BLaER1 treated with 17β-estradiol and CSF1 and Interleukin-3, amounts not matched to agents 10 nM and 100 nM (cell line): Measurements from ENCODE around the gene TMEM132D.

Source experiments
- H3K27ac ChIP-seq, 11 experiments: shearing (Covaris generic); formaldehyde crosslinking; 2 replicates each; pipeline ENCODE4 v1.8.1; 2022
- H3K27me3 ChIP-seq, 11 experiments: shearing (Covaris generic); formaldehyde crosslinking; 2 replicates each; pipeline ENCODE4 v1.8.1; 2022
- H3K36me3 ChIP-seq, 11 experiments: shearing (Covaris generic); formaldehyde crosslinking; 2 replicates each; pipeline ENCODE4 v1.8.1; 2022
- H3K4me1 ChIP-seq, 10 experiments: shearing (Covaris generic); formaldehyde crosslinking; 2 replicates each; pipeline ENCODE4 v1.8.1; 2022
- H3K4me2 ChIP-seq, 11 experiments: shearing (Covaris generic); formaldehyde crosslinking; 2 replicates each; pipeline ENCODE4 v1.8.1; 2022
- H3K4me3 ChIP-seq, 10 experiments: shearing (Covaris generic); formaldehyde crosslinking; 2 replicates each; pipeline ENCODE4 v1.8.1; 2022
- H3K9ac ChIP-seq, 11 experiments: shearing (Covaris generic); formaldehyde crosslinking; 2 replicates each; pipeline ENCODE4 v1.8.1; 2022
- H3K9me3 ChIP-seq, 11 experiments: shearing (Covaris generic); formaldehyde crosslinking; replicated peaks in 1 of 11; 2 replicates each; pipeline ENCODE4 v1.8.1; 2022
- H4K20me1 ChIP-seq, 11 experiments: shearing (Covaris generic); formaldehyde crosslinking; 2 replicates each; pipeline ENCODE4 v1.8.1; 2022
- Cebpa-rat ChIP-seq, 11 experiments: shearing (Covaris generic); IDR thresholded peaks; 2 replicates each; pipeline ENCODE4 v1.8.1; 2022

Gene TMEM132D

DNA sequence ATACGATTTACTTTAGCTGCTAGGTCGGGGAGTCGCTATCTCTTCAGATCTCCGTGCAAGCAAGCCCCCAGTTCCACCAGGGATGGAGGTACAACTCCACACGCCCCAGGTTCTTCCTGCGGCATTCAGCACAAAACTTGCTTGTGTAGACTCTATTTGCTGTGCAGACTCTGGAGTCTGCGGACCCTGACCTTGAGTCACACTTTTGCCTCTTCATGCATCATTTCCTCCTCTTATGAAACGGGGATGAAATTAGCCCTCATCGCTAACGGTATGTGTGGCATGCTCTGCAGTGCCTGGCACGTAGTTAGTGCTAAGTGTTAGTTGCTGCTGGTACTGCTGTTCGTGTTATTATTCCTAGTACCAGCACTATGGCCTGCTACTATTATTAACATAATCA, 84.4 kb downstream of the TMEM132D start:
- Histone ChIP-seq H3K27me3 (no peaks in the 10 kb centered on the region), H3K36me3 (0 out of 22 replicates have a peak, but pooled peaks cover 0 to 4% (median 0%) of the 10 kb centered on the region in 11 experiments), H3K27ac (peak overlapping the region in 6 of 11 experiments; percentile 14 to 56 (median 46); a peak in 9 of 22 replicates), H3K4me2 (peak overlapping the region; percentile 21 to 74 (median 57); a peak in 20 of 22 replicates), H3K9me3 (peaks cover 12 to 37% (median 31%) of the 10 kb centered on the region in 11 experiments), H3K9ac (no peak overlapping the region), H3K4me3 (no peak overlapping the region), H4K20me1 (no peaks in the 10 kb centered on the region), H3K4me1 (peaks cover 8 to 39% (median 31%) of the 10 kb centered on the region in 10 experiments; a peak in 19 of 20 replicates)
- TF ChIP-seq Cebpa-rat (IDR thresholded peaks at IDR 0.05) = no peak

DNA sequence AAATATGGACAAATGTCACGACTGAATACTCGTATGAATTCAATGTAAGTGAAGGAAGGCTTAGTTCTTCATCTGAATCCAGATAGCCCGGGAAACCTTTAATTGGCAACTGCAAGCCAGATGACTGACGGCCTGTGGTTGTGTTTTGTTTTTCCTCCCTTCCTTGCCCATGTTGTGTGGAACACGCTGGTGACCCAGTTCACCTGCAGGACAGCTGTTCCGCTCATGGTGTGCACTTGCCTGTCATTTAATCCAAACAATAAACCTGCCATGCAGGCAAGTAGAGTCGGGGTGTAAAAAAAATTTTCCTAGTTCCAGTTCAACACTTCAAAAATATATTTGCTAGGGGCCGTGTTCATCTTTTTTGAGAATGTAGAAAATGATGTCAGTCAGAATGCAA, 88.0 kb downstream of the TMEM132D start:
- H3K27me3 ChIP-seq = no peaks in the 10 kb centered on the region
- H3K4me1 ChIP-seq = peaks cover 8 to 20% (median 17%) of the 10 kb centered on the region in 10 experiments; a peak in 19 of 20 replicates
- H3K4me2 ChIP-seq = no peak overlapping the region
- no peak overlapping the region for H3K9ac ChIP-seq
- H4K20me1 ChIP-seq = no peaks in the 10 kb centered on the region
- TF ChIP-seq Cebpa-rat (IDR thresholded peaks at IDR 0.05) = no peak
- no peak overlapping the region for H3K27ac ChIP-seq
- no peak overlapping the region for H3K4me3 ChIP-seq
- no peaks in the 10 kb centered on the region for H3K36me3 ChIP-seq
- H3K9me3 ChIP-seq = peaks cover 0 to 6% (median 0%) of the 10 kb centered on the region in 11 experiments; a peak in 3 of 22 replicates

- no peak overlapping the region for H3K4me3 ChIP-seq
- no peak overlapping the region for H3K27ac ChIP-seq
- H3K9ac ChIP-seq = no peak overlapping the region
- H3K4me1 ChIP-seq = peaks cover 0 to 13% (median 0%) of the 10 kb centered on the region in 10 experiments; a peak in 3 of 20 replicates
- no peak; a peak in 1 of 22 replicates for TF ChIP-seq Cebpa-rat (IDR thresholded peaks at IDR 0.05)
- H3K4me2 ChIP-seq = no peak overlapping the region
- H3K27me3 ChIP-seq = no peaks in the 10 kb centered on the region
- H4K20me1 ChIP-seq = no peaks in the 10 kb centered on the region
- no peaks in the 10 kb centered on the region for H3K9me3 ChIP-seq
- no peaks in the 10 kb centered on the region for H3K36me3 ChIP-seq
These were observed 91.9 kb downstream of the TMEM132D start for GRCh38 chr12:129811963-129812362.

- Histone ChIP-seq H3K27me3 (no peaks in the 10 kb centered on the region), H3K4me1 (peaks cover 0 to 13% (median 0%) of the 10 kb centered on the region in 10 experiments; a peak in 3 of 20 replicates), H3K36me3 (no peaks in the 10 kb centered on the region), H3K9me3 (no peaks in the 10 kb centered on the region), H3K27ac (no peak overlapping the region), H3K4me3 (no peak overlapping the region), H3K9ac (no peak overlapping the region), H4K20me1 (no peaks in the 10 kb centered on the region), H3K4me2 (no peak overlapping the region)
- no peak for TF ChIP-seq Cebpa-rat (IDR thresholded peaks at IDR 0.05)
These were observed 96.7 kb downstream of the TMEM132D start for GRCh38 chr12:129807136-129807535.

- no peak overlapping the region for H3K27ac ChIP-seq
- H3K9me3 ChIP-seq = no peaks in the 10 kb centered on the region
- no peak for TF ChIP-seq Cebpa-rat (IDR thresholded peaks at IDR 0.05)
- no peaks in the 10 kb centered on the region for H4K20me1 ChIP-seq
- H3K9ac ChIP-seq = no peak overlapping the region
- no peak overlapping the region for H3K4me2 ChIP-seq
- H3K4me3 ChIP-seq = no peak overlapping the region
- H3K36me3 ChIP-seq = no peaks in the 10 kb centered on the region
- H3K27me3 ChIP-seq = no peaks in the 10 kb centered on the region
- no peaks in the 10 kb centered on the region for H3K4me1 ChIP-seq
These were observed 112.4 kb downstream of the TMEM132D start for GRCh38 chr12:129791396-129791795.

GRCh38 chr12:129790930-129791329, 112.9 kb downstream of the TMEM132D start:
- Histone ChIP-seq H3K9ac (no peak overlapping the region), H3K4me2 (no peak overlapping the region), H3K36me3 (no peaks in the 10 kb centered on the region), H3K9me3 (peaks cover 0 to 2% (median 0%) of the 10 kb centered on the region in 11 experiments; a peak in 1 of 22 replicates), H4K20me1 (no peaks in the 10 kb centered on the region), H3K4me1 (no peaks in the 10 kb centered on the region), H3K4me3 (no peak overlapping the region), H3K27me3 (no peaks in the 10 kb centered on the region), H3K27ac (no peak overlapping the region)
- no peak for TF ChIP-seq Cebpa-rat (IDR thresholded peaks at IDR 0.05)

- no peak overlapping the region for H3K9ac ChIP-seq
- no peaks in the 10 kb centered on the region for H3K4me1 ChIP-seq
- no peaks in the 10 kb centered on the region for H3K27me3 ChIP-seq
- H3K9me3 ChIP-seq = peaks cover 0 to 4% (median 0%) of the 10 kb centered on the region in 11 experiments; a peak in 2 of 22 replicates
- TF ChIP-seq Cebpa-rat (IDR thresholded peaks at IDR 0.05) = no peak
- H3K4me2 ChIP-seq = no peak overlapping the region
- no peaks in the 10 kb centered on the region for H3K36me3 ChIP-seq
- H4K20me1 ChIP-seq = no peaks in the 10 kb centered on the region
- H3K27ac ChIP-seq = no peak overlapping the region
- no peak overlapping the region for H3K4me3 ChIP-seq
These were observed 113.5 kb downstream of the TMEM132D start for GRCh38 chr12:129790331-129790730.

GRCh38 chr12:129789921-129790320, 113.9 kb downstream of the TMEM132D start:
- Histone ChIP-seq H3K9ac (no peak overlapping the region), H3K36me3 (no peaks in the 10 kb centered on the region), H3K4me1 (no peaks in the 10 kb centered on the region), H3K27ac (no peak overlapping the region), H3K4me2 (no peak overlapping the region), H3K27me3 (no peaks in the 10 kb centered on the region), H3K9me3 (peaks cover 0 to 4% (median 0%) of the 10 kb centered on the region in 11 experiments; a peak in 2 of 22 replicates), H3K4me3 (no peak overlapping the region), H4K20me1 (no peaks in the 10 kb centered on the region)
- no peak for TF ChIP-seq Cebpa-rat (IDR thresholded peaks at IDR 0.05)

DNA sequence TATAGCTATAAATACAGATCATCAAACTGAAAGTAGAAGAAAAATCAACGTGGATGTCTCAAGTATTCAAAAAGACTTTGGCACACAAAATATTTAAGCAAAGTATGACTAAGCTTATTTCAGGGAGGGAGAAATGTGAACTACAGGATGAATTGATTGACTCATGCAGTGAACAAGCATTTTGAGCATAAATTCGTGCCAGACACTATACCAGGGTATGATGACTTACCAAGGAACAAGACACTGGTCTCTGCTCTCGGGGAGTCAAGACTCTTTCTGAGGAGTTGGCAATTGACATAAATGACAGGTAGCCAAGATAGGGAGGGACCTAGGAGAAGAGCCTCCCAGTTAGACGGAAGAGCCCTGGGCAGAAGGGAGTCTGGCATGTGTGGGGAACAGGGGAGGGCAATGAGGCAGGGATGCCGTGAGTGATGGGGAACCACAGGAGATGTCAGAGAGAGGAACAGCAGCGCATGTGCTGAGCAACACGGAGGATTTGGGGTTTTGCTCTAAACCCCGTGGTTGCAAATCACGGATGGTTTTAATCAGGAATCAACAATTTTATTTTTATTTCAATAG, 115.2 kb downstream of the TMEM132D start:
- no peak for TF ChIP-seq Cebpa-rat (IDR thresholded peaks at IDR 0.05)
- Histone ChIP-seq H4K20me1 (no peaks in the 10 kb centered on the region), H3K4me2 (no peak overlapping the region), H3K27ac (no peak overlapping the region), H3K27me3 (no peaks in the 10 kb centered on the region), H3K36me3 (no peaks in the 10 kb centered on the region), H3K9ac (no peak overlapping the region), H3K4me3 (no peak overlapping the region), H3K9me3 (peaks cover 0 to 4% (median 0%) of the 10 kb centered on the region in 11 experiments; a peak in 2 of 22 replicates), H3K4me1 (no peaks in the 10 kb centered on the region)

- Histone ChIP-seq H3K4me3 (no peak overlapping the region), H3K27me3 (no peaks in the 10 kb centered on the region), H3K27ac (no peak overlapping the region), H3K4me1 (no peaks in the 10 kb centered on the region), H4K20me1 (no peaks in the 10 kb centered on the region), H3K36me3 (no peaks in the 10 kb centered on the region), H3K9ac (no peak overlapping the region), H3K9me3 (no peaks in the 10 kb centered on the region), H3K4me2 (no peak overlapping the region)
- no peak for TF ChIP-seq Cebpa-rat (IDR thresholded peaks at IDR 0.05)
These were observed 123.8 kb downstream of the TMEM132D start for GRCh38 chr12:129779989-129780388.
